ENCODE results near the gene SSBP2.
A peak's percentile ranks its signal among the peaks of the same experiment; 100 is the strongest.

SSBP2 gene

DNA sequence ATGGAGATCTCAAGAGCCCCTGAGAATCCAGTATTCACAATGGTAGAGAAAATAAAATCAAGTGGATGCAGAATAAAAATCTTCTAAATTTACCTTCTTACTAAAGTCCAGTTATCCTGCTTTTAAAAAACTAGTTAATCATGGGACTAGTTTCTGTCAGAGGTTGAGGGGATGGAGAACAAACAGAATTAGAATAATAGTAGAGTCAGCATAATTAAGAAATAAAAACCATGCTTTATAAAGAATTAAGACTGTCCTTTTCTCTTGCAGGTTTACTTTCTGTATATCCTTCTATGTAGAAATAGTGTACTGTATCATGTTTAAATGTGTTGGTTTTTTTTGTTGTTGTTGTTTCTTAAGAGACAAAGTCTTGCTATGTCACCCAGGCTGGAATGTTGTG lies 380.0 kb downstream of the SSBP2 start:
- Histone ChIP-seq H3K27me3 (ENCODE audit: insufficient read depth, poor library complexity, severe bottlenecking) (no peaks in the 10 kb centered on the region), H3K27ac (replicated peaks) (no peak overlapping the region), H3K4me3 (replicated peaks; ENCODE audit: insufficient read depth, low read length) (no peak overlapping the region)
- TF ChIP-seq SPI1 (IDR thresholded peaks at IDR 0.05; ENCODE audit: borderline replicate concordance, low read depth): no peak
- no peak for DNase-seq (ENCODE audit: low read depth in 1 of 2, low spot score in 1 of 2)

GRCh38 chr5:81365541-81365940 lies 385.4 kb downstream of the SSBP2 start:
- TF ChIP-seq, protein P1, sequence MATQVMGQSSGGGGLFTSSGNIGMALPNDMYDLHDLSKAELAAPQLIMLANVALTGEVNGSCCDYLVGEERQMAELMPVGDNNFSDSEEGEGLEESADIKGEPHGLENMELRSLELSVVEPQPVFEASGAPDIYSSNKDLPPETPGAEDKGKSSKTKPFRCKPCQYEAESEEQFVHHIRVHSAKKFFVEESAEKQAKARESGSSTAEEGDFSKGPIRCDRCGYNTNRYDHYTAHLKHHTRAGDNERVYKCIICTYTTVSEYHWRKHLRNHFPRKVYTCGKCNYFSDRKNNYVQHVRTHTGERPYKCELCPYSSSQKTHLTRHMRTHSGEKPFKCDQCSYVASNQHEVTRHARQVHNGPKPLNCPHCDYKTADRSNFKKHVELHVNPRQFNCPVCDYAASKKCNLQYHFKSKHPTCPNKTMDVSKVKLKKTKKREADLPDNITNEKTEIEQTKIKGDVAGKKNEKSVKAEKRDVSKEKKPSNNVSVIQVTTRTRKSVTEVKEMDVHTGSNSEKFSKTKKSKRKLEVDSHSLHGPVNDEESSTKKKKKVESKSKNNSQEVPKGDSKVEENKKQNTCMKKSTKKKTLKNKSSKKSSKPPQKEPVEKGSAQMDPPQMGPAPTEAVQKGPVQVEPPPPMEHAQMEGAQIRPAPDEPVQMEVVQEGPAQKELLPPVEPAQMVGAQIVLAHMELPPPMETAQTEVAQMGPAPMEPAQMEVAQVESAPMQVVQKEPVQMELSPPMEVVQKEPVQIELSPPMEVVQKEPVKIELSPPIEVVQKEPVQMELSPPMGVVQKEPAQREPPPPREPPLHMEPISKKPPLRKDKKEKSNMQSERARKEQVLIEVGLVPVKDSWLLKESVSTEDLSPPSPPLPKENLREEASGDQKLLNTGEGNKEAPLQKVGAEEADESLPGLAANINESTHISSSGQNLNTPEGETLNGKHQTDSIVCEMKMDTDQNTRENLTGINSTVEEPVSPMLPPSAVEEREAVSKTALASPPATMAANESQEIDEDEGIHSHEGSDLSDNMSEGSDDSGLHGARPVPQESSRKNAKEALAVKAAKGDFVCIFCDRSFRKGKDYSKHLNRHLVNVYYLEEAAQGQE (IDR thresholded peaks at IDR 0.05; ENCODE audit: insufficient replicate concordance, low read depth): no peak
- TF ChIP-seq SPI1 (IDR thresholded peaks at IDR 0.05; ENCODE audit: borderline replicate concordance, low read depth): no peak
- no peak for DNase-seq (ENCODE audit: low read depth in 1 of 2, low spot score in 1 of 2)
- no peak overlapping the region for H3K4me3 ChIP-seq (replicated peaks; ENCODE audit: insufficient read depth, low read length)
- no peaks in the 10 kb centered on the region for H3K27me3 ChIP-seq (ENCODE audit: insufficient read depth, poor library complexity, severe bottlenecking)
- no peak overlapping the region for H3K27ac ChIP-seq (replicated peaks)

DNA sequence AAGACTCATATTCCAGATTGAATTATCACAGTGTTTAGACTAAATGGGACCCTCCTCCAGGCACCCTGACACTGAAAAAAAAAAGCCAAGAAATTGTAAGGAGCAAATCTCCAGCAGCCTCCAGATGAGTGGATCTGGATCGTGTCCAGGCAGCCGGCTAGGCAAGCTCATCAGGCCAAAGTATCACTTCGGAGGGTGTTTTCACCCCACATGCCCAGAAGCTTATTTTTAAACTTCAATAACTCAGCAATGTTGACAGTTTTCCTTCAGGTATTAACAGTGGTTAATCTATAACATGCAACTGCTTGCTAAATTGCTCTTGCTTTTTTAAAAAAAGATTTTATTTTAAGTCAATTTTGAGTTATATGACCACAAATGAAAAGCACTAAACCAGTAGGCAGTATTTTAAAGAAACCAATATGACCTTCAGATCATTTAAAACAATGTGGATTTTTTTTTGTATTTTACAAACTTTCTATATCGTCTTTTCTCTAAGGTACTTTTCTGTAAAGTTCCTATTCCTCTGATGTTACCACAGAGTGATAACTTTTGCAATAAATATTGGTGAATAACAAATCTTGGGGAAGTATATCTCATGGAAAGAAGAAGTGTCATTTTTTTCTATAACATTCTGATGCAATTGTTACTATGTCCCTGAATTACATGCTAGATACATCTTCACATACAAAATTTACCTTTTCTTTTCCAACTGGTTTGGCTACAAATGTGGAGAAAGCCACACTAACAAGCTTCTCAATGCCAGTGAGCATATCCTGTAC lies 387.6 kb downstream of the SSBP2 start:
- DNase-seq (ENCODE audit: low read depth in 1 of 2, low spot score in 1 of 2): peak in 1 of 2 experiments; percentile 11
- H3K4me3 ChIP-seq (replicated peaks; ENCODE audit: insufficient read depth, low read length): no peak overlapping the region
- H3K27ac ChIP-seq (replicated peaks): no peak overlapping the region

More for the DNA sequence above, 387.6 kb downstream of the SSBP2 start:
- H3K27me3 ChIP-seq (ENCODE audit: insufficient read depth, poor library complexity, severe bottlenecking): no peaks in the 10 kb centered on the region
- no peak for TF ChIP-seq POLR2AphosphoS5 (IDR thresholded peaks at IDR 0.05; ENCODE audit: low read depth)
- TF ChIP-seq CTCF (IDR thresholded peaks at IDR 0.05; ENCODE audit: insufficient read depth, low read length): no peak
- TF ChIP-seq GABPA (IDR thresholded peaks at IDR 0.05; ENCODE audit: low read depth): no peak
- peak; percentile 53; the same call in 1 of the 2 replicates for TF ChIP-seq SPI1 (IDR thresholded peaks at IDR 0.05; ENCODE audit: borderline replicate concordance, low read depth)
- TF ChIP-seq, protein P1 (IDR thresholded peaks at IDR 0.05; ENCODE audit: insufficient replicate concordance, low read depth): no peak

All from HL-60 (cell line).